ENCODE results near the gene TXLNB. TPM values are rescaled to one million over a fixed set of nuclear protein-coding genes. Genes with fewer than 3 reads are reported as not detected.

Gene TXLNB
- total RNA-seq, 2 experiments from 2014 or later = 0.17 to 0.19 TPM

GRCh38 chr6:139313784-139314545 lies 22.2 kb upstream of the TXLNB start:
- Mint-ChIP-seq H3K27me3 (no peaks in the 10 kb centered on the region), H3K36me3 (ENCODE audit: low read depth) (no peaks in the 10 kb centered on the region), H3K4me1 (ENCODE audit: low read depth) (peaks cover 26% of the 10 kb centered on the region), H3K9me3 (peaks cover 5% of the 10 kb centered on the region), H3K27ac (no peak overlapping the region), H3K4me3 (no peak overlapping the region)
- ATAC-seq (ENCODE audit: poor library complexity) = no peak
- peaks cover 0 to 9% of the 10 kb centered on the region in 2 experiments for H3K9me3 ChIP-seq (ENCODE audit: control insufficient read depth in 1 of 2, insufficient read depth in 1 of 2, low read length in 2 of 2)
- H3K36me3 ChIP-seq (ENCODE audit: insufficient read depth, low read length) = no peaks in the 10 kb centered on the region
- H3K27me3 ChIP-seq (ENCODE audit: control insufficient read depth in 1 of 2, insufficient read depth in 2 of 2, low read length in 2 of 2) = no peaks in the 10 kb centered on the region
- H3K4me3 ChIP-seq (ENCODE audit: low read length) = no peak overlapping the region
- POLR2A ChIA-PET = interaction anchor here (0.6 to 1.9 kb wide), 2 partner anchors 20 to 283 kb away, joined by 3 to 4 read pairs; no protein-coding TSS in a partner anchor
- peaks cover 4% of the 10 kb centered on the region for H3K4me1 ChIP-seq (ENCODE audit: insufficient read depth, low read length)
- no peak for TF ChIP-seq CTCF (IDR thresholded peaks at IDR 0.05)
- intact Hi-C loops (cut with DNase I, micrococcal nuclease) = no loop called here
- DNase-seq = no peak
- CTCF ChIA-PET = interaction anchor here (0.5 to 0.6 kb wide), 2 partner anchors 181 to 240 kb away, joined by 3 read pairs; no protein-coding TSS in a partner anchor
- no peak overlapping the region for H3K27ac ChIP-seq (ENCODE audit: low read depth in 1 of 2, low read length in 2 of 2)

GRCh38 chr6:139313229-139313628 lies 21.4 kb upstream of the TXLNB start:
- intact Hi-C loops (cut with DNase I, micrococcal nuclease) = no loop called here
- H3K27ac Mint-ChIP-seq = no peak overlapping the region
- Histone ChIP-seq H3K4me3 (ENCODE audit: low read length) (no peak overlapping the region), H3K4me1 (ENCODE audit: insufficient read depth, low read length) (peaks cover 4% of the 10 kb centered on the region), H3K27me3 (ENCODE audit: control insufficient read depth in 1 of 2, insufficient read depth in 2 of 2, low read length in 2 of 2) (no peaks in the 10 kb centered on the region), H3K27ac (ENCODE audit: low read depth in 1 of 2, low read length in 2 of 2) (no peak overlapping the region), H3K9me3 (ENCODE audit: control insufficient read depth in 1 of 2, insufficient read depth in 1 of 2, low read length in 2 of 2) (peaks cover 0 to 9% of the 10 kb centered on the region in 2 experiments), H3K36me3 (ENCODE audit: insufficient read depth, low read length) (no peaks in the 10 kb centered on the region)
- POLR2A ChIA-PET = interaction anchor here (0.6 to 1.9 kb wide), 2 partner anchors 20 to 283 kb away, joined by 3 to 4 read pairs; no protein-coding TSS in a partner anchor
- peaks cover 24% of the 10 kb centered on the region for H3K4me1 Mint-ChIP-seq (ENCODE audit: low read depth)
- no peak overlapping the region for H3K4me3 Mint-ChIP-seq
- no peak for TF ChIP-seq CTCF (IDR thresholded peaks at IDR 0.05)
- H3K27me3 Mint-ChIP-seq = no peaks in the 10 kb centered on the region
- ATAC-seq (ENCODE audit: poor library complexity) (no peak), DNase-seq (no peak)
- CTCF ChIA-PET = no interaction called here
- no peaks in the 10 kb centered on the region for H3K36me3 Mint-ChIP-seq (ENCODE audit: low read depth)
- peaks cover 3% of the 10 kb centered on the region for H3K9me3 Mint-ChIP-seq

GRCh38 chr6:139311831-139312230 lies 20.0 kb upstream of the TXLNB start:
- Mint-ChIP-seq H3K36me3 (ENCODE audit: low read depth) (no peaks in the 10 kb centered on the region), H3K4me3 (no peak overlapping the region), H3K27me3 (no peaks in the 10 kb centered on the region), H3K9me3 (no peaks in the 10 kb centered on the region), H3K27ac (no peak overlapping the region), H3K4me1 (ENCODE audit: low read depth) (peaks cover 22% of the 10 kb centered on the region)
- H3K9me3 ChIP-seq (ENCODE audit: control insufficient read depth in 1 of 2, insufficient read depth in 1 of 2, low read length in 2 of 2) = no peaks in the 10 kb centered on the region
- DNase-seq (no peak), ATAC-seq (ENCODE audit: poor library complexity) (no peak)
- H3K4me1 ChIP-seq (ENCODE audit: insufficient read depth, low read length) = peaks cover 4% of the 10 kb centered on the region
- no peak overlapping the region for H3K4me3 ChIP-seq (ENCODE audit: low read length)
- ChIA-PET POLR2A (interaction anchor here (1.0 kb wide), 1 partner anchor 12 kb away, joined by 3 read pairs; no protein-coding TSS in a partner anchor), CTCF (no interaction called here)
- intact Hi-C loops (cut with DNase I, micrococcal nuclease) = no loop called here
- TF ChIP-seq CTCF (IDR thresholded peaks at IDR 0.05) = no peak
- no peaks in the 10 kb centered on the region for H3K27me3 ChIP-seq (ENCODE audit: control insufficient read depth in 1 of 2, insufficient read depth in 2 of 2, low read length in 2 of 2)
- no peaks in the 10 kb centered on the region for H3K36me3 ChIP-seq (ENCODE audit: insufficient read depth, low read length)
- H3K27ac ChIP-seq (ENCODE audit: low read depth in 1 of 2, low read length in 2 of 2) = no peak overlapping the region

All from CD4-positive, alpha-beta T cell (primary cell).